H9 (cell line): ENCODE results near the gene LYPLA2. TPM values are rescaled to one million over a fixed set of nuclear protein-coding genes. Genes with fewer than 3 reads are reported as not detected.

Experiments
- DNase-seq: peaks from one replicate; pipeline ENCODE4 v3.0.0-alpha.2; 2017
- H2AFZ ChIP-seq: one replicate; pipeline ENCODE4 v1.6.1; 2013; ENCODE audit warnings: mild to moderate bottlenecking, low read length, control low read depth, moderate library complexity
- H2AK5ac ChIP-seq: 2 replicates; pipeline ENCODE4 v1.6.1; 2013; ENCODE audit warnings: low read length, control low read depth, mixed read lengths; ENCODE audit not compliant: insufficient read length
- H2BK120ac ChIP-seq: one replicate; pipeline ENCODE4 v1.6.1; 2013; ENCODE audit warnings: low read depth, mild to moderate bottlenecking, low read length, control low read depth, inconsistent platforms; ENCODE audit not compliant: poor library complexity, severe bottlenecking
- H2BK12ac ChIP-seq: 2 replicates; pipeline ENCODE4 v1.6.1; 2013; ENCODE audit warnings: low read length, control low read depth, mixed read lengths, low read depth; ENCODE audit not compliant: insufficient read length
- H2BK15ac ChIP-seq: 2 replicates; pipeline ENCODE4 v1.6.1; 2013; ENCODE audit warnings: low read depth, low read length, control low read depth
- H2BK20ac ChIP-seq: one replicate; pipeline ENCODE4 v1.6.1; 2013; ENCODE audit warnings: low read depth, mild to moderate bottlenecking, low read length, control low read depth, inconsistent platforms; ENCODE audit not compliant: poor library complexity, severe bottlenecking
- H2BK5ac ChIP-seq: 2 replicates; pipeline ENCODE4 v1.6.1; 2013; ENCODE audit warnings: low read length, control low read depth, mixed read lengths; ENCODE audit not compliant: insufficient read length
- H3K14ac ChIP-seq: 2 replicates; pipeline ENCODE4 v1.6.1; 2013; ENCODE audit warnings: low read length, control low read depth; ENCODE audit not compliant: insufficient read depth
- H3K18ac ChIP-seq: 2 replicates; pipeline ENCODE4 v1.6.1; 2013; ENCODE audit warnings: low read depth, mild to moderate bottlenecking, mixed read lengths, low read length, control low read depth; ENCODE audit not compliant: insufficient read length
- H3K23ac ChIP-seq: 2 replicates; pipeline ENCODE4 v1.6.1; 2013; ENCODE audit warnings: low read length, control low read depth, mixed read lengths, low read depth; ENCODE audit not compliant: insufficient read length
- H3K23me2 ChIP-seq: 2 replicates; pipeline ENCODE4 v1.6.1; 2013; ENCODE audit warnings: low read depth, mild to moderate bottlenecking, mixed read lengths, low read length, control low read depth; ENCODE audit not compliant: insufficient read length, poor library complexity, severe bottlenecking
- H3K27ac ChIP-seq: 2 replicates; pipeline ENCODE4 v1.5.1; 2013; ENCODE audit warnings: low read length, control low read depth, mixed read lengths, low read depth; ENCODE audit not compliant: insufficient read length
- H3K27me3 ChIP-seq: 2 replicates; pipeline ENCODE4 v1.6.1; 2013; ENCODE audit warnings: low read length, control low read depth, inconsistent platforms; ENCODE audit not compliant: insufficient read depth
- H3K4ac ChIP-seq: 2 replicates; pipeline ENCODE4 v1.6.1; 2013; ENCODE audit warnings: low read depth, mild to moderate bottlenecking, control low read depth, inconsistent platforms, low read length, moderate library complexity
- H3K4me1 ChIP-seq: 2 replicates; pipeline ENCODE4 v1.6.1; 2013; ENCODE audit warnings: low read length, control low read depth, inconsistent platforms; ENCODE audit not compliant: insufficient read depth
- H3K4me2 ChIP-seq: 2 replicates; pipeline ENCODE4 v1.6.1; 2013; ENCODE audit warnings: low read length, control low read depth, mixed read lengths; ENCODE audit not compliant: insufficient read length, insufficient read depth
- H3K56ac ChIP-seq: 2 replicates; pipeline ENCODE4 v1.6.1; 2013; ENCODE audit warnings: low read depth, mild to moderate bottlenecking, mixed read lengths, low read length, control low read depth; ENCODE audit not compliant: insufficient read length
- H3K79me1 ChIP-seq: 2 replicates; pipeline ENCODE4 v1.6.1; 2013; ENCODE audit warnings: low read depth, mild to moderate bottlenecking, moderate library complexity, low read length, control low read depth, inconsistent platforms; ENCODE audit not compliant: insufficient read depth, poor library complexity, severe bottlenecking
- H3K79me2 ChIP-seq: 2 replicates; pipeline ENCODE4 v1.6.1; 2013; ENCODE audit warnings: low read length, control low read depth, inconsistent platforms; ENCODE audit not compliant: insufficient read depth
- H3K9ac ChIP-seq: 2 replicates; pipeline ENCODE4 v1.6.1; 2013; ENCODE audit warnings: low read length, control low read depth, mixed read lengths; ENCODE audit not compliant: insufficient read length; ENCODE audit errors: extremely low read depth
- H3K9me3 ChIP-seq: one replicate; pipeline ENCODE4 v1.6.1; 2013; ENCODE audit warnings: low read depth, low read length, inconsistent platforms; ENCODE audit not compliant: control insufficient read depth
- H3T11ph ChIP-seq: one replicate; pipeline ENCODE4 v1.6.1; 2013; ENCODE audit warnings: mild to moderate bottlenecking, low read length, control low read depth, inconsistent platforms
- H4K20me1 ChIP-seq: one replicate; pipeline ENCODE4 v1.6.1; 2013; ENCODE audit not compliant: control insufficient read depth, insufficient read length, insufficient read depth
- H4K5ac ChIP-seq: 2 replicates; pipeline ENCODE4 v1.6.1; 2013; ENCODE audit warnings: low read depth, mild to moderate bottlenecking, mixed read lengths, low read length, control low read depth; ENCODE audit not compliant: insufficient read length
- H4K8ac ChIP-seq: replicated peaks from 2 replicates; pipeline ENCODE4 v1.6.1; 2013; ENCODE audit warnings: low read length, control low read depth, mixed read lengths, low read depth; ENCODE audit not compliant: insufficient read length
- H4K91ac ChIP-seq: 2 replicates; pipeline ENCODE4 v1.6.1; 2013; ENCODE audit warnings: low read depth, mild to moderate bottlenecking, moderate library complexity, mixed read lengths, low read length, control low read depth; ENCODE audit not compliant: insufficient read length
- H3K27ac Mint-ChIP-seq, 3 experiments: 2 replicates in 2 of 3; 3 replicates in 1 of 3; pipeline ENCODE4 v1.8.0; 2020 to 2021; ENCODE audit warnings: mixed read lengths in 3 of 3, mild to moderate bottlenecking in 1 of 3, moderate library complexity in 1 of 3
- H3K27me3 Mint-ChIP-seq: 2 replicates; pipeline ENCODE4 v1.8.0; 2021; ENCODE audit warnings: low read depth, mild to moderate bottlenecking, moderate library complexity, mixed read lengths
- H3K36me3 Mint-ChIP-seq, 3 experiments: 2 replicates in 2 of 3; 3 replicates in 1 of 3; pipeline ENCODE4 v1.8.0; 2020 to 2021; ENCODE audit warnings: low read depth in 3 of 3, mixed read lengths in 3 of 3; ENCODE audit not compliant: insufficient read depth in 1 of 3
- H3K4me1 Mint-ChIP-seq, 2 experiments: 2 replicates each; pipeline ENCODE4 v1.8.0; 2020; ENCODE audit warnings: mixed read lengths in 2 of 2
- H3K4me3 Mint-ChIP-seq, 2 experiments: 2 replicates in 1 of 2; 3 replicates in 1 of 2; pipeline ENCODE4 v1.8.0; 2020 to 2021; ENCODE audit warnings: mild to moderate bottlenecking in 2 of 2, mixed read lengths in 2 of 2, moderate library complexity in 1 of 2
- H3K9me3 Mint-ChIP-seq, 2 experiments: 2 replicates in 1 of 2; 3 replicates in 1 of 2; pipeline ENCODE4 v1.8.0; 2020; ENCODE audit warnings: mild to moderate bottlenecking in 2 of 2, mixed read lengths in 2 of 2, moderate library complexity in 1 of 2
- WGBS: extraction: QIAGEN DNeasy Blood & Tissue Kit; methylation state at CpG from one replicate; pipeline ENCODE4 v1.1.7; 2013; ENCODE audit warnings: missing lambda C conversion rate, low lambda C conversion rate, mixed read lengths; ENCODE audit not compliant: insufficient read length; ENCODE audit errors: extremely low coverage; 5-methylcytosine and 5-hydroxymethylcytosine counted together
- total RNA-seq: library from RNA; stranded (reverse); gene quantifications from 2 replicates; pipeline ENCODE4 v1.2.1, GENCODE V29; 2021
- TF ChIP-seq, protein P1 (sequence below): fragments of 200-600 bp; sonication (generic); conservative IDR thresholded peaks from 3 replicates; pipeline ENCODE4 v1.8.0; 2021; ENCODE audit warnings: antibody characterized with exemption, mild to moderate bottlenecking

Gene LYPLA2
- total RNA-seq, 1 experiment from 2014 or later = 118 TPM

DNA sequence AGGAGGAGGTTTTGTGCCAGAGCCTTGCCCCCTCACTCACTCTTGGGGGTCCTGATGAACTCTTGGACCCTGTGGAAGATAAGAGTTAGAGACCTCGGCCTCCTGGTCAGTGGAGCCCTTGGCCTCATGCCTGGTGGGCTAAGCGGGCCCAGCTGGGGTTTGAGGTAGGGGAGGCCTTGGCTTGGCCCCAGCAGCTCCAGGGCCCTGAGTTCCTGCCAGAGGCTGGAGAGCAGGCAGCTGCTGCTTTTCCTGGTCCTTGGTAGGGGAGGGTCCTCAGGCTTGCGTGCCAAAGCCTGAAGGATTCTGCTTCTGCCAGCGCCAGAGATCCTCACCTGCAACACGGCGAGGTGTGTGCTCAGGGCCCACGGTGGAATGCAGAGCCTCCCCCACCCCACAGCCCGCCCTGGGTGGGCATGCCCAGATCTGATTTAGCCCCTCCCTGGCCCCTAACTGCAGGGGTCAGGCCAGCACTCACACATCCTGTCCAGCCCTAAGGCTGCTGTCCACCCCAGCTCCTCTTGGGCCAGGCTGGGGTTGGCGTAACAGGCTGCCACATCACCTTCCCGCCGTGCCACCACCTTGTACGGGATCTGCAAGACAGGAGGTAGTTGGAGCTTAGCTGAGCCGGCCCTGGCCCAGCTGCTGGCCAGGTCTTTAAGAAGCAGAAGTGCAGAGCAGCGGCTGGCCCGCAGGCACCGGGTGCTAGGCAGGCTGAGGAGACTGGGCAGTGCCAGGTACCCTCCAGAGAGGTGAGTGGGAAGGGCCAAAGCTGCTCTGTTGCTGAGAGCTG is 4.9 kb downstream of the LYPLA2 start:
- Histone ChIP-seq H3K23ac (no peak overlapping the region), H2AFZ (no peak overlapping the region), H3K4ac (no peak overlapping the region), H3K27ac (no peak overlapping the region), H4K91ac (no peak overlapping the region), H3K4me2 (no peak overlapping the region), H3K14ac (no peak overlapping the region), H2AK5ac (no peak overlapping the region), H2BK120ac (no peak overlapping the region), H3K79me1 (peaks cover 8% of the 10 kb centered on the region), H2BK15ac (no peak overlapping the region), H3K23me2 (peaks cover 17% of the 10 kb centered on the region), H3K4me1 (no peaks in the 10 kb centered on the region; the same call in 1 of the 2 replicates), H3K27me3 (no peaks in the 10 kb centered on the region), H3K56ac (no peak overlapping the region), H3K79me2 (peaks cover 6% of the 10 kb centered on the region; the same call in 1 of the 2 replicates), H3K9me3 (no peaks in the 10 kb centered on the region), H4K5ac (no peak overlapping the region), H3T11ph (no peak overlapping the region), H2BK5ac (no peak overlapping the region), H3K9ac (no peak overlapping the region), H4K8ac (no peak overlapping the region), H3K18ac (no peak overlapping the region), H4K20me1 (no peaks in the 10 kb centered on the region), H2BK12ac (no peak overlapping the region), H2BK20ac (no peak overlapping the region)
- peaks cover 8 to 20% of the 10 kb centered on the region in 2 experiments for H3K4me1 Mint-ChIP-seq
- H3K4me3 Mint-ChIP-seq = no peak overlapping the region
- no peak overlapping the region for H3K27ac Mint-ChIP-seq
- no peak for DNase-seq
- no peaks in the 10 kb centered on the region; the same call in 1 of the 2 replicates for H3K27me3 Mint-ChIP-seq
- TF ChIP-seq, protein P1, sequence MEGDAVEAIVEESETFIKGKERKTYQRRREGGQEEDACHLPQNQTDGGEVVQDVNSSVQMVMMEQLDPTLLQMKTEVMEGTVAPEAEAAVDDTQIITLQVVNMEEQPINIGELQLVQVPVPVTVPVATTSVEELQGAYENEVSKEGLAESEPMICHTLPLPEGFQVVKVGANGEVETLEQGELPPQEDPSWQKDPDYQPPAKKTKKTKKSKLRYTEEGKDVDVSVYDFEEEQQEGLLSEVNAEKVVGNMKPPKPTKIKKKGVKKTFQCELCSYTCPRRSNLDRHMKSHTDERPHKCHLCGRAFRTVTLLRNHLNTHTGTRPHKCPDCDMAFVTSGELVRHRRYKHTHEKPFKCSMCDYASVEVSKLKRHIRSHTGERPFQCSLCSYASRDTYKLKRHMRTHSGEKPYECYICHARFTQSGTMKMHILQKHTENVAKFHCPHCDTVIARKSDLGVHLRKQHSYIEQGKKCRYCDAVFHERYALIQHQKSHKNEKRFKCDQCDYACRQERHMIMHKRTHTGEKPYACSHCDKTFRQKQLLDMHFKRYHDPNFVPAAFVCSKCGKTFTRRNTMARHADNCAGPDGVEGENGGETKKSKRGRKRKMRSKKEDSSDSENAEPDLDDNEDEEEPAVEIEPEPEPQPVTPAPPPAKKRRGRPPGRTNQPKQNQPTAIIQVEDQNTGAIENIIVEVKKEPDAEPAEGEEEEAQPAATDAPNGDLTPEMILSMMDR = no peak
- peaks cover 7 to 50% (median 28%) of the 10 kb centered on the region in 3 experiments for H3K36me3 Mint-ChIP-seq
- H3K9me3 Mint-ChIP-seq = no peaks in the 10 kb centered on the region
- WGBS = no CpG with 5 or more reads among the region's 16 CpGs
